ENCODE measurements around the gene NRGN. TPM values are rescaled to one million over a fixed set of nuclear protein-coding genes. Genes with fewer than 3 reads are reported as not detected.

NRGN gene
- total and polyA plus RNA-seq, 2 of the 8 experiments (the other 6 are each of a cell fraction or from before 2014, with no cell fraction given): 0.60 to 1.0 TPM

DNA sequence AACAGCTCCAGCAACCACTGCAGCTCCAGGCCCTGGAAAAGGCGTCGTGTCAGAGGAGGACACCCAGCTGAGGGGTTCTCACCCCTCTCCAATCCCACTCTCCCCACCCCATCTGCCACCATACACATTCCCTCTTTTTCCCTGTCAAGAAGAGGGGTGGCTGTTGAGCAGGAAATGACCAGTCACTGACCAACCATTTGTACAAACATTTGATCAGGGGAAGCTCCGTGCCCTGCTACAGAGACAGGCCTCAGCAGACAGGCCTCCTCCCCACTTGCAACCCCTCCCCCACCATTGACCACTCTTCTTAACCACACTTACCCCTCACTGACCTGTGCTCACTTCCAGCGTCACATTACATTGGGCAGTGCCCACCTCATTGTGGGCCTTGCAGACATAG lies 14.6 kb downstream of the NRGN start:
- Histone ChIP-seq H2BK15ac (ENCODE audit: low read length) (peak overlapping the region; percentile 61; the same call in 1 of the 2 replicates), H3K23me2 (ENCODE audit: low read depth, low read length) (peaks cover 5% of the 10 kb centered on the region; the same call in 1 of the 2 replicates), H3K14ac (ENCODE audit: insufficient read length) (no peak overlapping the region), H3K9me3 (ENCODE audit: insufficient read depth in 2 of 2, low read depth in 1 of 2, low read length in 1 of 2) (no peaks in the 10 kb centered on the region), H3K36me3 (ENCODE audit: control insufficient read depth in 2 of 4, insufficient read depth in 4 of 4, low read length in 3 of 4) (peaks cover 0 to 1% (median 0%) of the 10 kb centered on the region in 4 experiments; a peak in 1 of 8 replicates), H3K9ac (replicated peaks in 1 of 4; ENCODE audit: extremely low read depth in 1 of 4, low read depth in 3 of 4, low read length in 3 of 4) (no peak overlapping the region), H4K20me1 (replicated peaks in 1 of 2; ENCODE audit: control insufficient read depth in 1 of 2, insufficient read depth in 2 of 2, low read length in 2 of 2) (peaks cover 10 to 17% of the 10 kb centered on the region in 2 experiments), H3K27me3 (replicated peaks in 1 of 4; ENCODE audit: control insufficient read depth in 3 of 4, extremely low read depth in 1 of 4, insufficient read depth in 3 of 4, low read length in 3 of 4) (peaks cover 89 to 100% (median 96%) of the 10 kb centered on the region in 4 experiments), H3K4me3 (ENCODE audit: extremely low read depth in 1 of 4, insufficient read depth in 2 of 4, low read depth in 3 of 4, low read length in 4 of 4) (no peak overlapping the region), H4K5ac (ENCODE audit: insufficient read length, low read depth, low read length) (no peak overlapping the region), H2BK20ac (ENCODE audit: low read length) (no peak overlapping the region), H3K56ac (replicated peaks; ENCODE audit: insufficient read length, low read depth, low read length) (no peak overlapping the region), H2BK120ac (replicated peaks; ENCODE audit: low read depth, low read length) (no peak overlapping the region), H3K4me1 (replicated peaks in 1 of 4; ENCODE audit: control insufficient read depth in 3 of 4, insufficient read depth in 4 of 4, low read length in 3 of 4) (peaks cover 6 to 40% (median 16%) of the 10 kb centered on the region in 4 experiments), H3K27ac (ENCODE audit: low read depth, low read length) (no peak overlapping the region), H2AFZ (ENCODE audit: low read length) (no peak overlapping the region), H3K79me1 (ENCODE audit: low read depth, low read length) (no peaks in the 10 kb centered on the region), H3K4ac (replicated peaks; ENCODE audit: insufficient read length, low read depth, low read length) (no peak overlapping the region), H3K23ac (ENCODE audit: insufficient read length) (no peak overlapping the region), H2BK12ac (ENCODE audit: low read depth, low read length) (0 out of 2 replicates have a peak overlapping the region, but pooled peaks have one; percentile 9), H4K91ac (replicated peaks; ENCODE audit: insufficient read length, low read length) (no peak overlapping the region), H3K4me2 (ENCODE audit: insufficient read depth in 1 of 2, low read depth in 2 of 2, low read length in 2 of 2) (no peak overlapping the region), H2BK5ac (ENCODE audit: low read depth, low read length) (no peak overlapping the region), H3K79me2 (ENCODE audit: control insufficient read depth in 1 of 2, insufficient read depth in 2 of 2, low read length in 2 of 2) (no peaks in the 10 kb centered on the region), H2AK5ac (ENCODE audit: low read depth, low read length) (no peak overlapping the region; the same call in 1 of the 2 replicates), H4K8ac (ENCODE audit: extremely low read depth, insufficient read depth, low read length) (no peak overlapping the region), H3K18ac (ENCODE audit: extremely low read depth, low read length) (no peak overlapping the region)
- TF ChIP-seq BCL11A (IDR thresholded peaks at IDR 0.05; ENCODE audit: low read depth in 2 of 2, low read length in 2 of 2): no peak
- ChIA-PET POLR2A (ENCODE audit: partially characterized antibody) (interaction anchor here (1.6 to 3.1 kb wide), 2 partner anchors 9 to 11 kb away, joined by 4 to 13 read pairs; no protein-coding TSS in a partner anchor), CTCF (ENCODE audit: partially characterized antibody) (interaction anchor here (0.9 to 28.0 kb wide), 7 partner anchors 15 to 112 kb away, joined by 3 to 382 read pairs (median 7); partner anchors contain the start of genes NRGN and ROBO3)
- DNase-seq (ENCODE audit: low read depth in 1 of 2, low spot score in 2 of 2) (no peak), FAIRE-seq (no peak)
- WGBS, 2 experiments (ENCODE audit: extremely low coverage in 1 of 2, insufficient coverage in 1 of 2, insufficient read length in 1 of 2, insufficient replicate concordance in 2 of 2, low coverage in 1 of 2, low lambda C conversion rate in 2 of 2, missing lambda C conversion rate in 1 of 2): 71% methylated on average over 3 of the region's 4 CpGs; no CpG with 5 or more reads in 1 of the 2 experiments
